HG03097 (cell line): Measurements from ENCODE around the gene UBE2QL1.

ENCODE experiments used
- ATAC-seq: cut with Tn5 transposase; IDR thresholded peaks from one replicate; pipeline ENCODE4 v1.9.1; 2021; ENCODE audit not compliant: unreplicated experiment, low FRiP score

The UBE2QL1 gene, protein sequence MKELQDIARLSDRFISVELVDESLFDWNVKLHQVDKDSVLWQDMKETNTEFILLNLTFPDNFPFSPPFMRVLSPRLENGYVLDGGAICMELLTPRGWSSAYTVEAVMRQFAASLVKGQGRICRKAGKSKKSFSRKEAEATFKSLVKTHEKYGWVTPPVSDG

DNA sequence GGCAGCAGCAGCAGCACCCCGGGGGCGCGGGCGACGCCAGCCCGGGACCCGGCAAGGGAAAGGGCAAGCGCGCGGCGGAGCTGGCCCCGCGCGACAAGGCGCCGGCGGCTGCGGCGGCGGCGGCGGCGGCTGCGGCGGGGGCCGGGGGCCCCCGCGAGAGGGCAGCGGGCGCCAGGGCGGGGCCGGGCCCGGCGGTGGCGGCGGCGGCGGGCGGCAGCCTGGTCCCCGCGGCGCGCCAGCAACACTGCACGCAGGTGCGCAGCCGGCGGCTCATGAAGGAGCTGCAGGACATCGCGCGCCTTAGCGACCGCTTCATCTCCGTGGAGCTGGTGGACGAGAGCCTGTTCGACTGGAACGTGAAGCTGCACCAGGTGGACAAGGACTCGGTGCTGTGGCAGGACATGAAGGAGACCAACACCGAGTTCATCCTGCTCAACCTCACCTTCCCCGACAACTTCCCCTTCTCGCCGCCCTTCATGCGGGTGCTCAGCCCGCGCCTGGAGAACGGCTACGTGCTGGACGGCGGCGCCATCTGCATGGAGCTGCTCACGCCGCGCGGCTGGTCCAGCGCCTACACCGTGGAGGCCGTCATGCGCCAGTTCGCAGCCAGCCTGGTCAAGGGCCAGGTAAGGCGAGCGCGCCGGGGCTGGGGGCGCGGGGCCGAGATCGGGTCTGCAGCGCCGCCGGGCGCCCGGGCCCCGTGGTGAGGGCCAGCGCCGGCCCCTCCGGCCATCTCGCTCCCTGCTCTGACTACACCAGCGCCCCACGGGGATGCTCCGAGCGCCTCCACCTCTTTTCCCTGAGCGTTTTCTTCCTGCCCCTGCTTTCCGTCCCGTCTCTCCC is at the start of gene UBE2QL1:
Gene UBE2QL1 (plus strand): TSS at position 238 of the 843 bp plus-strand sequence. CDS start 35 bp downstream, at position 273.
- no peak for ATAC-seq

DNA sequence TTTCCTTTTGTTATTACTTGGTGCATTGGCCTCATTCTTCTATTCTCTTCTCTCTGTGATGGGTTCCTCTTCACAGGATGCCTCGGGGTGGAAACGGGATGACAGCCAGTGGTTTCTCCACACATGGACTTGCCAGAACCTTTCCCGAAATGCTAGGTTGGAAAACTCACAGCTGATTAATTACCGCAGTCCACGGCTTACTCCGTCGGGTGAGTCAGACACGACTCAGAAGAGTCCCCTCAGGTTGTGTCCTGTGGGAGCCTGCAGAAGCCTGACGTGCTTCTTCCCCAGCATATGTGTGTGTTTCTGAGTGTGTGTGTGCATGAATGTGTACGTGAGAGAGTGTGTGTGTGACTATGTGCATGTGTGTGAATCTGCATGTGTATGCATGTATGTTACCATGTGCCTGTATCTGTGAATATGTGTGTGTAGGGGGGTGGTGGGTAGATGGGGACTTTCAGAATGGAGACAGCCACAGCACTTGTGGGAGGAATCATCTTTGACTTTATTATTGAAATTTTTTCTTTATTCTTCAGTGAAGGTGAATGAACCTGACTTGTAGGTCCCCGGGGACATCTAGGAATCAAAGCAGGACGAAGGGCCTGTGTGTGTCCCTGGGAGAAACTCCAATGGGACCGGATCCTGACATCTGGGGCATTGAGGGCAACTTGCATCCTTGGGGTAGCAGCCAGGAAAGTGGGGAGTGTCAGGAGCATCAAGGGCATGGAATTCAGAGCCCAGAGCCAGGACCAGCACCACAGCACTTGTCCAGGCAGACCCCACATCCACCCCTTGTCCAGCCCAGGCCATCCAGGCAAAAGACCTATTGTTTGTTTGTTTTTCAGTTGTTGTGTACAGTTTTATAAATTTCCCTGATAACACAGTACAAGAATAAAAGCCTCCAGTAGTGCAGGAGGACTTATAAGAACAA is 48.4 kb upstream of the UBE2QL1 start:
- no peak for ATAC-seq

DNA sequence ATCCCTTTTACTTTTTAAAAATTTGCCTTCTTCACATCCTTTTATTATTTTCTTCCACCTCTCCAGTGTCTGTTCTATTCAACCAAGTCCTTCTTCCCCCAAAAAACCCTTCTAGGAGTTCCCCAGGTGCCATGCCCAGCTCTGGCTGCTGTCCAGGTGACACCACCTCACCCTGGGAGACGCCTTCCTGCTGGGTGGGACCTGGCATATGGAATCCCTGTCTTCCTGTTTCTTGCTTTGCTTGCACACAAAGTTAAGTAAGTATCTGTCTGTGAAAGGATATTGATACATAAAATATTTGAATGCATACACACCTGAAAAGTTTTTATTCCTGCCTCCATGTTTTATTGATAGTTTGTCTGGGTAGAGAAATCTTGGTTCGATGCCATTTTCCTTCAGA is 47.2 kb upstream of the UBE2QL1 start:
- ATAC-seq, result no peak

DNA sequence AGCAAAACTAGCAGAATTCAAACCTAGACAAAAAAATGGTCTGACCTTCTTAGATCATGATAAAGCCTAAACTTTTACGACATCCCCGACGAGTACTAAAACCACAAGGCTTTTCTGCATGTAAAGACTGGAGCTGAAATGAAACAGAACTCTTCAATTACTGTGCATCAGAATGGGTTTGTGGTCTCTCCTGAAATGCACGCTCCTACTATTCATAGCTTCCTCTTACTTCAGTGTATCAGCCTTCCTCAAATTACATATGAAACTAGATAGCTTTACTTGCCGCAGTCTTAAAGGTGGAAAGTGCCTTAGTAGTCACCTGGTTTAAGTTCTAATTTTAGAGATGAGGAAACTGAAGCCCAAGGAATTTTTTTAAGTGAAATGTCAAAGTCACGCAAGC is 45.7 kb upstream of the UBE2QL1 start:
- no peak for ATAC-seq

DNA sequence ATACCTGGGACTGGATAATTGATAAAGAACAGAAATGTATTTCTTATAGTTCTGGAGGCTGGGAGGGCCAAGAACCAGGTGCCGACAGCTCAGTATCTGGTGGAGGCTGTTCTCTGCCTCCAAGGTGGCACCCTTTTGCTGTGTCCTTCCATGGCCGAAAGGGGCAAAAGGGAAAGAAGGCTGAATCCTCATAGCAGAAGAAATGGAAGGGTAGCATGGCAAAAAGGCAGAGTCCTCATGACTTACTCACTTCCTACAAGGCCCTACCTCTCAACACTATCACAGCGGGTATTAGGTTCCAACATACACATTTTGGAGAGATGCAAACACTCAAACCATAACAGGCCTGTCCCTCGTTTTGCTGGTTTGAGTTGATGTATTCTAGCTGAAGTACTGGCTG is 45.2 kb upstream of the UBE2QL1 start:
- no peak for ATAC-seq

DNA sequence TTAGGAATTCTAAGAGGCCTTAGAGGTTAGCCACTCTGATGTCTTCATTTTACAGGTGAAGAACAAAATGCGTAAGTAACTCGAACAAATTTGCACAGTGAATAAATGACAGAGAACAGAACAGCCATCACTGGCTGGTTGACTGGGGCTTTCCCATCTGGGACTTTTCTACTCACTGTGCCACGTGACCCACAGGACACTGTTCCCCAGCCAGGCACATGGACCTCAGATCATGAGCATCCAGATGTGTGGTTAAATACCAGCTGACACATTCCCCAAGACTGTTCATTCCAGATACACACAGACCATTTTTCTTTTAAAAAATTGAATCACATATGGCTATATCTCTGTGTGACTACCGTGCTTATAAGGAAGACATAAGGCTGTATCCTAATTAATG is 44.5 kb upstream of the UBE2QL1 start:
- ATAC-seq, result no peak

DNA sequence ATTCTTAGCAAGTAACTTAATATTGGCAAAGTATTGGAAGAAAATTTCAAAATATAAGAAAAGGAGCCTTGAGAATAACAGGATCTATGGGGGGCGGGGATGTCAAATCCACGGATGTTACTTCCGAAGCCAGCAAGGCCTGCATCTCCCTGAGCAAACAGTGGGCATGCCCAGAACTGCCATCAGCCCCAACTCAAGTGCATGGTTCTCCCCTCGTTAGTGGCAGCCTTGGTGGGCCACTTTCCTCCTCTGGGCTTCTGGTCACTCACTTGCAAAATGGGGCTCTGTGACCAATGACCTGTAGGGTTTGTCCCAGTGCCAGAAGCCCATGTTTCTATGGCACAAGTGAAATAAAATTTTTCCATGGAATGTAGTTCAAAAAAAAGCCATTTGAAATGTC is 43.1 kb upstream of the UBE2QL1 start:
- ATAC-seq, result no peak

DNA sequence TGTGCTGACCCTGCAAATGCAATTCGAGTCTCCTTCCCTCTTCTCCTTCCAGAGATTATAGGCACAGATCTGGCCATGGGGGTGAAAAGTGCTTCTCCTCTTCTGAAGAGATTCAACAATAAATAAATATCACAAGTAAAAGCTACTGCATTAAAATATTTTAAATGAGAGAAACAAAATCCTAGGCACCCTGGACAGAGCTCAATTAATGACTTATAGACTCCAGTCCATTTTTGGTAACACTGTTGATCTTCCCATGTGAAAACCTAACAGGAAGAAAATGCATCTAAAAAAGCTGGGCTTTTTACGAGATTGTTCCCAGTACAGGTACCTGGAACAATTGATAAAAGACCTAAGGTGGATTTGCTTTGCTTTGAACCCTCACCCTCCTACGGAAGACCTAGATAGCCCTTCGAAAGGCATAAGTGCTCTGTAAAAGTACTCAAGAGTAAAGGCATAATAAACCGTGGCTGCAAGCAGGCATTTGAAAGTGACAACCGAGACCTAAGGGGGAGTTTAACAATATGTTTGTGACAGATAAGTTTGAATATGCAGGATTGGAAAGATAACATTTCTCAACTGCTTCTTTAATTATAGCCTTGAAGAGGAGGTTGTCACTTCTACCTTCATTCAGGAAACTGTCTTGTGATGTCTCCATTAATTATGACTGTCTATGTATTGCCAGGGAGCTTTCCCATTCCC is 41.0 kb upstream of the UBE2QL1 start:
- ATAC-seq, result no peak

DNA sequence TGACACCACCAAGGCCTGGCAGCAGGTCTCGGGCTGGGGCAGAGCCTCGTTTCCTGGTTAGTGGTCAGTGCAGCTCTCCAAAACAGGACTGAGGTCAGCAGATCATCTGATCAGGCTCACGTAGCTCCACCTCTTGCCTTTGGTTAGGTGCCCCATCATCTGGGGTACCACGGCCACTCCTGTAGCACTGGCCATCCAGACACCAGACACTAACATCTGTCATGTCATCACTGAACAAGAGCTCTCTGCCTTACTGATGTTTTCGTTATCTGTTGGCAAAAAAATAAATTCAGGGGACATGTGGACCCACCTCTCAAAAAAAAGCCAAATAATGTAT is 40.4 kb upstream of the UBE2QL1 start:
- ATAC-seq, result no peak

DNA sequence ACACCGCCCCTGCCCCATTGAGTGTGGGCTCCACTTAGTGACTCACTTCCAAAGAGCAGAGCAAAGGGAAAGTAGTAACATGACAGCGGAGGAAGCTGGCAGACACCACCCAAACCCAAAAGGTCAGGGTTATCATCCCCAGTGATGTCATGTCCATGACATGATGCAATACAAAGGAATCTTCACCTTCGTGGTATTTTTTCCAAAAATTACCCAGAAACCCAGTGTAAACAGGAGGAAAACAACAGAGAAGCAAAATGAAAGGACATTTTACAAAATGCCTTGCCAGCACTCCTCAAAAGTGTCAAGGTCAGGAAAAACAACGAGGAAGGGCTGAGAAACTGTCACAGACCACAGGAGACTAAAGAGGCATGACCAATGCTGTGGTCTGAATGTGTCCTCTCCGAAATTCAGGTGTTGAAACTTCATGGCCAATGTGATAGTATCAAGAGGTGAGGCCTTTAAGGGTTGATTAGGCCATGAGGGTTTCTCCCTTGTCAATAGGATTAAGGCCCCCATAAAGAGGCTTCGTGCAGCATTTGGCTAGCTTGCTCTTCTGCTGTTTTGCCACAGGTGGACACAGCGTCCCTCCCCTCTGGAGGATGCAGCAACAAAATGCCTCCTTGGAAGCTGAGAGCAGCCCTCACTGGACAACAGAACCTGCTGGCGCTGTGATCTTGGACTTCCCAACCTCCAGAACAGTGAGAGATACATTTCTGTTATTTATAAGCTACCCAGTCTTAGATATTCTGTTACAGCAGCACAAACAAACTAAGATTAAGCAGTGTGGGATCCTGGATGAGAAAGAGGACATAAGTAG is 39.8 kb upstream of the UBE2QL1 start:
- ATAC-seq, result no peak

DNA sequence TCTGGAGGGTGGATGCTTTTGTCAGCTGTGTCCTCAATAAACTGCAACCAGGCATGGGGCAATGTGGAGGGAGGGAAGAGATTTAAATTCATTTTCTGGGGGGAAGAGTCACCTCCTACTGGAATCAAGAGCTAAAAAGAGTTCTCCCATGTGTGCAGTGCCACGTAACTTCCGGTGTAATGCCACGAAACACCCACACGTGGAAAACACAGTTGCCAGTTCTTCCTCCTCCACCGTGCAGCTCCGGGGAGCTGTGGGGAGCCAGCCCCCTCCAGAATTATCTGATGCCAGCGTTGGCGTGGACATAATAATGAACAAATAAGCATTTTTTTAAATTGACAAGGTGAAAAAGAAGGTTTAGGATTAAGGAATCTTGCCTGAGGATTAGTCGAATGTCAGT is 38.2 kb upstream of the UBE2QL1 start:
- ATAC-seq, result no peak

DNA sequence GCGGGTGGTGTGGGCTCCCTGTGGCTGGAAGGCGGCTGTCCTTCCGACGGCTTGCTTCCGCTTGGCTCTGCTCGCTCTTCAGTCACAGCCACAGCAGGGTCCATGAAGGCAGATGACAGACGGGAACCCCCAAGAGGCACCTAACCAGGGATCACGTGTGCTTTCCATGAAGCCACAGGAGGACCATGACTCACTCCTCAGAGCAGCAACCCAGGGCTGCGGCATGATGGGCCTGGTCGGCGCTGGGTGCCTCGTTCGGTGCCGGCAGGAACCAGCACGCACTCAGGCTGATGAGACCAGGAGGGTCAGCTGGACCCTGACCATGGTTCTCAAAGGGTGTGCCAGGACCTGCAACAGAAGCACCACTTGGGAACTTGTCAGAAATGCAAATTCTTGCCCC is 37.5 kb upstream of the UBE2QL1 start:
- ATAC-seq, result no peak

DNA sequence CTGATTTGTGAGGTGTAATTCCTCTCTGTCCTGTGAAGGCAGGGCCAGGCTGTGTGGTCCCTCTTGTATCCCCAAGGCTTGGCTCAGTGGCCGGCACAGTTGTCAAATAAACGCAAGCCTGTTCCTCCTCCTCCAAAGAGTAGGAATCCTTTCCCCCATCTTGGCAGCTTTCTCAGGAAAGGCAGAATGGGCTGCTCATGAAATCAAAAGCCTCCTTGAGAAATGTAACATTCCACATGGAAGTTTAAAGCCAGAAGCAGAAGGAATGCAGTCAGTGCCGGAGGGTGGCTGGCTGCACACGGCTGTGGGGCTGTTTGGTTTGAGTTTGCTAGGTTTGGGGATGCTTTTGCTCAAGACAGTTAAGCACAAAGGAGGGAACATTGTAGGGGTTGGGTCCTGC is 35.8 kb upstream of the UBE2QL1 start:
- ATAC-seq, result no peak

DNA sequence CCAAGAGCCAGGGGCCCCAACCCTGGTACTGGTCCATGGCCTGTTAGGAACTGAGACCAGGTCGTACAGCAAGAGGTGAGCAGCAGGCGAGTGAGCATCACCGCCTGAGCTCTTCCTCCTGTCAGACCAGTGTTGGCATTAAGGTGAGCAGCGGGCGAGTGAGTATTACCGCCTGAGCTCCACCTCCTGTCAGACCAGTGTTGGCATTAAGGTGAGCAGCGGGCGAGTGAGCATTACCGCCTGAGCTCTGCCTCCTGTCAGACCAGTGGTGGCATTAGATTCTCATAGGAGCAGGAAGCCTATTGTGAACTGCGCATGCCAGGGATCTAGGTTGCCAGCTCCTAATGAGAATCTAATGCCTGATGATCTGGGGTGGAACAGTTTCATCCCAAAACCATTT is 31.0 kb upstream of the UBE2QL1 start:
- no peak for ATAC-seq

DNA sequence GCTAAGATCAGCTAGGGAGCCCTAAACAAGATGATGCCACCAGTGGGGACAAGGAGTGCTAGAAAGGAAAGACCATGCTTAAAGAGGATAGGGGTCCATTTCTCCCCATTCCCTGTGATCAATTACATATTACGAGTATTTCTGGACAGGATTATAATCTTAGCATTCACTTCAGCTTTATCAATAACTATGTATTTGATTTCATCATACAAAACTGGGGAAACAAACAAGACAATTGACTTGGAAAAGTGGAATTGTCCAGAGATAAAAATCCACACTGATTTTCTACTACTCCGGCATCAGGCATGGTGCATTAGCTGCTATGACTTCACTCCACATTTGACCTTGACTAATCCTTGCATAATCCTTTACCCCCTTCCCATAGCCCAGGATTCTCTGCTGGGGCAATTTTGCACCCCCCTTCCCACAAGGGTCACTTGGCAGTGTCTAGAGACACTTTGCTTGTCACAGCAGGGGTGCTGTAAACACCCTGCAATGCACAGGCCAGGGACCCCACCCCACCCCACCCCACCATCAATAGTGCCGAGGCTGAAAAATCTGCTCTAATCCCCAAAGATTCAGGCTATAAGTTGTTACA is 29.9 kb upstream of the UBE2QL1 start:
- ATAC-seq, result no peak

DNA sequence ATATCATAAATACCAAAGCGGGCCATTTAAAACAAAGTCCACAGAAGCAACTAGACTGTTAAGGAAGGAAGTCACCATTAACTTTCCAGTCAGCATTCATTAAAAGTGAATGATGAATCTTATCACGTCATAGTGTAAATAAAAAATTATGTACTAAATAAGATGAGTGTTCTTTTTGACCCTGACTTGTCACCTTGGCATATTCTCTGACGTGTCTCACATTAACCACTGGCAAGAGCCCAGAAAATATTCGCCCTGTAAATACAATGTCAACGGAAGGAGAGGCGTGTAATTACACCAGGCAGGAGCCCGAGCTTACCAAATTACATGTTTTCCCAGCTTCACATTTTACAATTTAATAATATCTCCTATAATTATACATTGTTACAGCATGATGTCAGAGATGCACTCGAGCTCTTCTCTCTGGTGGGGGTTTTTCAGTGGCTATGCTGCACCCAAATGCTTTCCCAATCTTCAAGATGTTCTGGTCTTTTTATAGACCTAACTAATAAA is 29.3 kb upstream of the UBE2QL1 start:
- no peak for ATAC-seq

DNA sequence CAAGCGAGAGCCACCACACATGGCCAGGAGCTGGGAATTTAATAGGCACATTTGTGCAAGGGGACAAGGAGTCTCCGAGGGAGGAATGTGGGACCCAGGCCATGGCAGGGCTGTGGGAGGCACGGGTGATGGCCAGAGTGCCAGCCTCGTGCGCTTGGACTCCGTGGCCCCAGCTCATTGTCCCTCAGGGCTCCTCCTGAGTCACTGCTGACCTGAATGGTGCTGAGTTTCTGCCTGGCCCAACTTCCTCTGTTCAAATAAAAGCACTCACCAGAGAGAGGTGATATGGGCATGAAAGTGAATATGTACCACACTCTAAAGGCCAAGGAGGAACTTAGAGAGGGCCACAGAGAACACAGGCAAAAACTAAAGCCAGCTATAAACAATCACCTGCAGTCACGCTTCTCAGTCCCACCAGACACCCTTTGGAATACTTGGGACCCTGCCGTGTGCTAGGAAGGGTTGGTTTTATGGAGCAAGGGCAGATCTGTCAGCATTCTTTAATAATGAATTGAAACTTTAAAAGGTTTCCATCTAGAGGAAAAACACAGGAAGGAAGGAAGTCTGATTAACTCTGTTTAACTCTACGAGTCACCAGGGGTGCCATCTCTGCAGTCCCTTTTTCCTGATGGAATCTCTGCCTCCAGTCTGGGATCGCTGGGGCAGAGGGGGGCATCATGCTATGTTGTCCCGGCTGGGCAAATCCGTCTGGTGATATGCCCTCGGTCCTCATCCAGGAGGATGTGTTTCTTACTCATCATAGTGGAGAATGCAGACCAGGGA is 25.1 kb upstream of the UBE2QL1 start:
- no peak for ATAC-seq

DNA sequence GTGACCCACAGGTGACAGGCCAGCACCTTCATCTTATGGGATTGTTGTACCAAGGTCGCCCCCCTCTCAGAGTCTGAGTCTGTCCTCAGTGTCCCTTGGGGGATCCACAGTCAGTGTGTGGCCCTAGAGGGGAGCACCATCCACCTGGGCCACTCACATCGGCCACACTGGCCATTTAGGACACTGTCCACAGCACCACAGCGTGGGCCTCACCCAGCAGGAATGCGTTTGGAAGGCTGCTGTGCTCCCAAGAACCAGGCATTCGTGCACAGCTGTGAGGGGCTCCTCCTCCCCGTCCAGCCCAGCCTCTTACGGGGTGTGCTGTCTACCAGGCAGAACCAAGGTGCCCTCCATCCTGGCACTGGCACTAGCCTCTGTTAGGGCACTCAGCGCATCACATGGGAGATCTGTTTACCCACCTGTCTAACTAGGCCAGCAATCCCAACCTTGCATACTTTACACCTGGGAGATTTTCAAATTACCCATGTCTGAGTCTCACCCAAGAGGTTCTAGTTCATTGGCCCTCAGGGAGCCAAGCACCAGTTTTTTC is 24.5 kb upstream of the UBE2QL1 start:
- no peak for ATAC-seq
